ENCODE measurements around the gene STC2.

GRCh38 chr5:173331956-173332479, 3.8 kb upstream of the STC2 start:
- TF ChIP-seq CTCF (IDR thresholded peaks at IDR 0.05): peak; percentile 55 to 88 (median 75)
- no peak for TF ChIP-seq POLR2A (IDR thresholded peaks at IDR 0.05)
- TF ChIP-seq EP300 (IDR thresholded peaks at IDR 0.05): peak in 1 of 2 donors; percentile 11
